Transverse colon (tissue), 4 donors: Measurements from ENCODE around the gene TBCCD1. TPM values are rescaled to one million over a fixed set of nuclear protein-coding genes. Genes with fewer than 3 reads are reported as not detected.
A peak's percentile ranks its signal among the peaks of the same experiment; 100 is the strongest.

Source experiments
- DNase-seq: peaks from one replicate; pipeline ENCODE4 v3.0.0-alpha.2; 2019
- H3K27ac ChIP-seq, 4 donors: fragments of 200-600 bp; sonication (generic); 2 replicates each; pipeline ENCODE4 v1.5.1; 2016 to 2018; ENCODE audit warnings: inconsistent platforms in 4 of 4
- H3K27me3 ChIP-seq: fragments of 200-600 bp; sonication (generic); 2 replicates; pipeline ENCODE4 v1.5.1; 2017; ENCODE audit warnings: inconsistent platforms
- H3K36me3 ChIP-seq, 4 donors: fragments of 200-600 bp; sonication (generic); 2 replicates each; pipeline ENCODE4 v1.5.1; 2017 to 2019; ENCODE audit warnings: inconsistent platforms in 4 of 4
- H3K4me1 ChIP-seq, 4 donors: fragments of 200-600 bp; sonication (generic); 2 replicates each; pipeline ENCODE4 v1.5.1; 2017 to 2020; ENCODE audit warnings: inconsistent platforms in 4 of 4
- H3K4me3 ChIP-seq, 4 donors: fragments of 200-600 bp; sonication (generic); 1 replicate in 1 of 4; 2 replicates in 3 of 4; pipeline versions ENCODE4 v1.5.1 to v1.6.1; 2017 to 2019; ENCODE audit warnings: inconsistent platforms in 4 of 4
- H3K9me3 ChIP-seq, 2 donors: fragments of 200-600 bp; sonication (generic); 2 replicates each; pipeline ENCODE4 v1.5.1; 2017 to 2019; ENCODE audit warnings: inconsistent platforms in 2 of 2
- EP300 ChIP-seq: sonication (generic); formaldehyde crosslinking; IDR thresholded peaks from one replicate; pipeline ENCODE4 v1.6.1; 2017; ENCODE audit warnings: antibody characterized with exemption, low read depth
- POLR2A ChIP-seq: fragments of 450-650 bp; IDR thresholded peaks from one replicate; pipeline ENCODE4 v1.6.1; 2016; ENCODE audit warnings: antibody characterized with exemption, mild to moderate bottlenecking, moderate library complexity
- POLR2AphosphoS5 ChIP-seq, 3 donors: sonication (generic); formaldehyde crosslinking; IDR thresholded peaks; one replicate each; pipeline ENCODE4 v1.6.1; 2016; ENCODE audit warnings: antibody characterized with exemption in 3 of 3
- WGBS, 2 donors: methylation state at CpG; one replicate each; pipeline ENCODE4 v1.1.5; 2018; ENCODE audit warnings: low coverage in 1 of 2; 5-methylcytosine and 5-hydroxymethylcytosine counted together
- in situ Hi-C, 4 donors: fragments of 200-750 bp; cut with MboI; loops; one replicate each; pipeline versions ENCODE4 v1.15.0 to v1.15.1; 2017; ENCODE audit warnings: low sequenced_read_pairs in 3 of 4, low pct_ligation_motif_present in 1 of 4, low pct_unique_long_range_greater_than_20kb in 1 of 4
- intact Hi-C: fragments of 100-400 bp; cut with DNase I; formaldehyde crosslinking; loops from one replicate; pipeline ENCODE4 v1.15.1; 2023; ENCODE audit warnings: low total_unique reads
- total RNA-seq, 4 donors: library from RNA; depleted of rRNA; stranded (reverse); fragments of >200 nt; gene quantifications; one replicate each; pipeline ENCODE4 v1.1.0, GENCODE V29; 2016
- TF ChIP-seq, protein P1 (sequence below), 5 experiments: fragments of 200-600 bp in 3 of 5; fragments of 450-650 bp in 2 of 5; sonication (generic) in 3 of 5; IDR thresholded peaks; 1 replicate in 2 of 5; 2 replicates in 3 of 5; pipeline ENCODE4 v1.5.1; 2016 to 2017; ENCODE audit warnings: antibody characterized with exemption in 5 of 5, inconsistent platforms in 3 of 5, mild to moderate bottlenecking in 2 of 5, moderate library complexity in 1 of 5

Gene TBCCD1
- total RNA-seq, 4 donors from 2014 or later, result 7.1 to 15.4 (median 13.9) TPM

DNA sequence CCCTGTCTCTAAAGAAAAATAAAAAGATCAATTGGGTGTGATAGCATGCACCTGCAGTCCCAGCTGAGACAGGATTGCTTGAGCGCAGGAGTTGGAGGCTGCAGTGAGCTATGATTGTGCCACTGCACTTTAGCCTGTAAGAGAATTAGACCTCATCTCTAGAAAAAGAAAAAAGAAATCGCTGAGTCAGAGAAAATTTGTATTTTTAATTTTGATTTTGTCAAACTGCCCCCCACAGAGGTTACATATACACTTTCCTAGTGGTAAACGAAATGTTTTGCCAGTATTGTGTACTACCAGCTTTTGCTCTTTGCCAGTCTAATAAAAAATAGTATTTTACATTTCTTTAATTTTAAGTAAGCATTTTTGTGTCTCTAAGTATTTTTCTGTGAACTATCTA is 17.6 kb downstream of the TBCCD1 start:
- peaks cover 0 to 16% (median 0%) of the 10 kb centered on the region in 4 donors for H3K4me1 ChIP-seq
- 95 to 98% methylated on average over 3 of the region's 3 CpGs for WGBS, 2 donors
- H3K36me3 ChIP-seq, result peaks cover 0 to 41% (median 2%) of the 10 kb centered on the region in 4 donors
- H3K9me3 ChIP-seq, result no peaks in the 10 kb centered on the region
- no peak overlapping the region for H3K4me3 ChIP-seq
- H3K27me3 ChIP-seq, result no peaks in the 10 kb centered on the region
- in situ Hi-C loops (loop anchor here in 2 of 4 donors (10.0 to 25.0 kb wide), 2 partner anchors 295 to 562 kb away; no protein-coding TSS in a partner anchor), intact Hi-C loops (loop anchor here (10.0 kb wide), 1 partner anchor 575 kb away; no protein-coding TSS in a partner anchor)
- TF ChIP-seq EP300 (no peak), POLR2A (no peak), POLR2AphosphoS5 (IDR thresholded peaks at IDR 0.05) (no peak)
- TF ChIP-seq, protein P1, sequence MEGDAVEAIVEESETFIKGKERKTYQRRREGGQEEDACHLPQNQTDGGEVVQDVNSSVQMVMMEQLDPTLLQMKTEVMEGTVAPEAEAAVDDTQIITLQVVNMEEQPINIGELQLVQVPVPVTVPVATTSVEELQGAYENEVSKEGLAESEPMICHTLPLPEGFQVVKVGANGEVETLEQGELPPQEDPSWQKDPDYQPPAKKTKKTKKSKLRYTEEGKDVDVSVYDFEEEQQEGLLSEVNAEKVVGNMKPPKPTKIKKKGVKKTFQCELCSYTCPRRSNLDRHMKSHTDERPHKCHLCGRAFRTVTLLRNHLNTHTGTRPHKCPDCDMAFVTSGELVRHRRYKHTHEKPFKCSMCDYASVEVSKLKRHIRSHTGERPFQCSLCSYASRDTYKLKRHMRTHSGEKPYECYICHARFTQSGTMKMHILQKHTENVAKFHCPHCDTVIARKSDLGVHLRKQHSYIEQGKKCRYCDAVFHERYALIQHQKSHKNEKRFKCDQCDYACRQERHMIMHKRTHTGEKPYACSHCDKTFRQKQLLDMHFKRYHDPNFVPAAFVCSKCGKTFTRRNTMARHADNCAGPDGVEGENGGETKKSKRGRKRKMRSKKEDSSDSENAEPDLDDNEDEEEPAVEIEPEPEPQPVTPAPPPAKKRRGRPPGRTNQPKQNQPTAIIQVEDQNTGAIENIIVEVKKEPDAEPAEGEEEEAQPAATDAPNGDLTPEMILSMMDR (IDR thresholded peaks at IDR 0.05), result no peak
- H3K27ac ChIP-seq, result no peak overlapping the region
- no peak for DNase-seq

DNA sequence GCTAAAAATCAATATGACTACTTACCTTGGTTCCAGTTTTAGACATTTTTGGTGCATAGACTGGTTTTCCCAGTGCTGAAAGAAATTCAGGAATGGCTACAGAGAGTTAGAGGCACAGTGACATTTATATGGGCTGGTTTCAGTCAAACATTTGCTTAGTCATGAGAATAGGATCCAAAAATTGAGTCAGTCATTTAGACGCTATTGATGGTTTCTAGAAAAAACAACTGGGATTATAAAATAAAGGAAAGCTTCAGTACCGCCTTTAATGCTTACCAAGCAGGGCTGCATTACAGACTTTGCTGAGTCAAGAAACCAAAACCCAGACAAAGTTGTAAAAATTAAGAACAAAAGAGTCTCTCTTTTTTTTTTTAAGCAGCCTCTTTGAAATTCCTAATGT is 22.9 kb downstream of the TBCCD1 start, which contains the start of gene CRYGS:
TSS of gene CRYGS (minus strand) at position 100 of the 400 bp plus-strand sequence. CDS start at position 46, 54 bp downstream.
- H3K27ac ChIP-seq, result no peak within 1 kb of the TSS
- intact Hi-C loops, result loop anchor here (10.0 kb wide), 1 partner anchor 569 kb away; no protein-coding TSS in a partner anchor

GRCh38 chr3:186540835-186541226 is 26.3 kb downstream of the TBCCD1 start:
- in situ Hi-C loops, result loop anchor here in 2 of 4 donors (10.0 to 25.0 kb wide), 2 partner anchors 286 to 554 kb away; no protein-coding TSS in a partner anchor
- no peak for TF ChIP-seq EP300
- TF ChIP-seq POLR2AphosphoS5 (IDR thresholded peaks at IDR 0.05), result no peak
- no peak for TF ChIP-seq POLR2A
- TF ChIP-seq, protein P1 (IDR thresholded peaks at IDR 0.05), result no peak
- Histone ChIP-seq H3K27me3 (no peaks in the 10 kb centered on the region), H3K9me3 (no peaks in the 10 kb centered on the region), H3K4me3 (no peak overlapping the region), H3K36me3 (peaks cover 0 to 9% (median 3%) of the 10 kb centered on the region in 4 donors), H3K4me1 (peaks cover 0 to 5% (median 2%) of the 10 kb centered on the region in 4 donors), H3K27ac (no peak overlapping the region)
- 19 to 31% methylated on average over 2 of the region's 2 CpGs for WGBS, 2 donors
- intact Hi-C loops, result loop anchor here (10.0 kb wide), 1 partner anchor 566 kb away; no protein-coding TSS in a partner anchor
- DNase-seq, result no peak

More for the DNA sequence above, 22.9 kb downstream of the TBCCD1 start, which contains the start of gene CRYGS:
- Histone ChIP-seq H3K4me1 (peaks cover 0 to 5% (median 2%) of the 10 kb centered on the region in 4 donors), H3K36me3 (peaks cover 0 to 16% (median 5%) of the 10 kb centered on the region in 4 donors), H3K4me3 (no peak within 1 kb of the TSS), H3K27me3 (no peaks in the 10 kb centered on the region), H3K9me3 (no peaks in the 10 kb centered on the region)
- WGBS, 2 donors, result 82 to 89% methylated on average over 2 of the region's 2 CpGs
- in situ Hi-C loops, result loop anchor here in 2 of 4 donors (10.0 to 25.0 kb wide), 2 partner anchors 289 to 557 kb away; no protein-coding TSS in a partner anchor
- TF ChIP-seq, protein P1 (IDR thresholded peaks at IDR 0.05), result no peak
- TF ChIP-seq EP300 (no peak), POLR2AphosphoS5 (IDR thresholded peaks at IDR 0.05) (no peak), POLR2A (no peak)
- DNase-seq, result no peak

DNA sequence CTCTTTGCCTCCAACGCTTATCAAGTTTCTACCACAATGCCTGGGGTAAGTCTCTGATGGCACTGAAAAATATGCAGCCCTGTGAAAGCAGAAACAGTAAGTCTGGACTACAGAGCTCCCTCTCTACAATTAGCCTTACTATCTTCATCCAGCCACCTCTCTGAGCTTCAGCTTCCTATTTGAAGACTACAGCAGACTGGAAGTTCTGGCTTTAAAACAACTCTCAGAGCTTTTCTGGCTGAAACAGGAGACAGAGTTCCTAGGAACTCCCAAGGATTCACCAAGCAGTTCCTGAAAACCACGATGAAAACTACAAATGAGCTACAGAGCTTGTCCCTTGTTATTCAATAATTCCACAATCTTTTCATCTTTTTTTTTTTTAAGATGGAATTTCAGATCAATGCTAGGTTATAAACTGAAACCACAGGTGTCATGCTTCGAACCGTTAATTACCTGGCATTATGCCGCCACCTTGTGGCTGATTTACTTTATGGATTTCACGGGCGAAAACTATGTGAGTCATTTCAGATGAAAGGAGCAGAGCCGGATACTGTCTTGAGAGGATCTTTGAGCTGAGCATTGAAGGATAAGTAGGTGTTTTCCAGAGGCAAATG is 26.8 kb downstream of the TBCCD1 start:
- H3K4me1 ChIP-seq, result peaks cover 0 to 5% (median 2%) of the 10 kb centered on the region in 4 donors
- DNase-seq, result peak; percentile 78
- no peak overlapping the region for H3K4me3 ChIP-seq
- WGBS, 2 donors, result 8 to 13% methylated on average over 8 of the region's 8 CpGs
- TF ChIP-seq, protein P1 (IDR thresholded peaks at IDR 0.05), result peak; percentile 72 to 87 (median 79)
- TF ChIP-seq EP300, result no peak
- no peaks in the 10 kb centered on the region for H3K9me3 ChIP-seq
- in situ Hi-C loops, result loop anchor here in 2 of 4 donors (10.0 to 25.0 kb wide), 2 partner anchors 286 to 553 kb away; no protein-coding TSS in a partner anchor
- no peaks in the 10 kb centered on the region for H3K27me3 ChIP-seq
- H3K27ac ChIP-seq, result no peak overlapping the region
- intact Hi-C loops, result loop anchor here (10.0 kb wide), 1 partner anchor 566 kb away; no protein-coding TSS in a partner anchor
- peaks cover 0 to 9% (median 3%) of the 10 kb centered on the region in 4 donors for H3K36me3 ChIP-seq
